HG03558 (cell line): ENCODE results near the gene CCR4.
"Not testable (repeated sequence)": the region's sequence is repeated elsewhere in the genome, so short reads cannot be mapped to it uniquely, and the experiment has no call there.

ENCODE experiments used
- ATAC-seq: cut with Tn5 transposase; IDR thresholded peaks from one replicate; pipeline ENCODE4 v1.9.1; 2021; ENCODE audit warnings: moderate number of reproducible peaks; ENCODE audit not compliant: unreplicated experiment; ENCODE audit errors: extremely low read depth

CCR4 gene

DNA sequence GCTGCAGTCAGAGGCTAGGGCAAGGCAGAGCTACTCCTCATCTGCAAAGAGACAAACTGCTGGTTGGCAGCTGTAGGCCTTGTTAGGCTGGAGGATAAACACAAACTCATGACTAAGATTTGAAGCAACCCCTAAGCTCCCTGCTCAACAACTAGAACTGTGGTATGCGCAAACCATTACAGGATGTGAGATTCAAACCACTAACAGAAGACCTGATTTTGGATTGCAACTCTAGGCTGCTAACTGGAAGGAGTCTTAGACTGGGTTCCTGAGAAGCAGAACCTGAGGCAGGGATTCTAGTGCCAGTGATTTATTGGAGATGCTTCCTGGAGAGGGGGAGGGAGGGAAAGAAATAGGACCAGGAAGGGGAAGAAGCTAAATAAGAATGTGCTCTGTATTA is 22.5 kb downstream of the CCR4 start:
- ATAC-seq, result no peak

DNA sequence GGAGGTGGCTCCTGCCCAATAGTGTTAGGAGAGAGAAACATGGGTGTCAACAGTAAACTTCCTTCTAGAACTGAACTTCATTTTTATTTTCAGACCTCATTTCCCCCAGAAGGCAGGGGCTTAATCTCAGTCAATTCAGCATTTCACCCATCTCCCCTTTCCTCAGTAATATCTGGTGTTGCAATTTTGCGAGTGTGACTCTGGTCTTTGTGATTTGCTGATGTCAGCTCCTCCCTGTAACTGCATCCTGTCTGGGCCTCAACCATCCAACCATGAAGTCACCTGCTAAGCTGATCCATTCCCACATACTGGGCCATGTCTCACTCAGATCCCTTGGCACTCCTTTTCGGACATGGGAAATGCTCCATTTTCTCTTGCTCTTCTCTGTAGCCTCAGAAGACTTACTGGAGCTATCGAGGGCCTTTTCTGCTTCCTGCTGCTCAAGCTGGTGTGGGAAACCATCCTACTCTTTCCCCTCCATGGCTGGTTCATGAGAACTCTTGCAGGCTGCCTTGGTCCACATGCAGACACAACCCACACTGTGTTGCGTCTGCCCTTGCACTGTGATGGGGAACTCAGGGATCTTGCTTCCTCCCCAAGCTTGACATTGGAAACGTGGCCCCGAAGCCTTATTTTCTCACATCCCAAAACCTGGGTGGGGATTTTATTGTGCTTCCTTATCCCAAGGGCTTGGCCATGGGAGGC is 24.6 kb downstream of the CCR4 start:
- ATAC-seq, result no peak

DNA sequence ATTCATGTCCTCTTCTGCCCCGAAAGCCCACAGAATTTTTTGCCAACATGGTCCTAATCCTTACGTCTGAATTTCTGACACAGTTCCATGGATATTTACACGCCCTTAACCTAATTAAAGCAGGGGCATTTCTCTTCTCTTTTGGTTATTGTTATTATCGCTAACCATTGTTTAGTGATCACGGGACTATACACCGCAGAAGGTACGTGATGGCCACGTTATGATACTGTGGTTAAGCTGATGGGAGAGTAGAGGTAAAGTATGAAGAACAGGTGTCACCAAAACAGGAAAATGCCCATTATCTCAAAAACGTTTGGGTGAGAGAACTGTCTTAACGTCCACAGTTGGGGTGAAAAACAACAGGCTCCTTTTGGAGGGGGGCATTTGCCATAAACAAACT is 26.4 kb downstream of the CCR4 start:
- ATAC-seq, result no peak

DNA sequence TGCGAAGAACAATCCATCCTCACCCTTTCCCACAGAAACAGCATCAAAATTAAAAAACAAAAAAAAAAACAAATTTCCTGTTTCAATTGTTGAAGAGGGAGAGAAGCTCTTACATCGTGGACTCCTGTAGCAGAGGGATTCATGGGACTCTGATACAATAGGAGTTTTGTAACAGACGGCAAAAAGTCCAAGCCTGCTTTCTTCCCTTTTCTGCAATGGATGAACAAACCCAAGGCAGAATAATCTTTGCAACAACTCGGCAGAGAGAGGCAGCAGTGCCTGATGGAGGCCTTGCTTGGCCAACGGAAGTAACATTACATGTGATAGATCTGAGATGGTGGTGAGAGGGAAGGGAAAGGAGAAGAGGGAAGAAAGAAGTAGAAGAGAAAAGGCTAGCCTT is 26.9 kb downstream of the CCR4 start:
- no peak for ATAC-seq

DNA sequence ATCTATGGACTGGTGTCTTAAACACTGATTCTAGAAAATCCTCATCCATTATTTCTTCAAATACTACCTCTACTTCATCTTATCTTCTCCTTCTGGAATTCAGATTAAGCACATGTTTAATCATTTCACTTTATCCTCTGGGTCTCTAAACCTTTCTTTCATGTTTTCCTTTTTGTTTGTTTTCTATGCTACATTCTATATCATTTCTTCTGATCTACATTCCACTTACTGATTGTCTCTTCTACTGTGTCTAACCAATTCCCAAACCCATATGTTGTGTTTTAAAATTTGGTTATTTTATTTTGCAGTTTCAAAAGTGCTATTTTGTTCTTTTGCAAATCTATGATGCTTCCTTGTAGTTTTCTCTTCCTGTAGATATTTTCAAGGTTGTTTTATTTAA is 31.7 kb downstream of the CCR4 start:
- ATAC-seq, result no peak

DNA sequence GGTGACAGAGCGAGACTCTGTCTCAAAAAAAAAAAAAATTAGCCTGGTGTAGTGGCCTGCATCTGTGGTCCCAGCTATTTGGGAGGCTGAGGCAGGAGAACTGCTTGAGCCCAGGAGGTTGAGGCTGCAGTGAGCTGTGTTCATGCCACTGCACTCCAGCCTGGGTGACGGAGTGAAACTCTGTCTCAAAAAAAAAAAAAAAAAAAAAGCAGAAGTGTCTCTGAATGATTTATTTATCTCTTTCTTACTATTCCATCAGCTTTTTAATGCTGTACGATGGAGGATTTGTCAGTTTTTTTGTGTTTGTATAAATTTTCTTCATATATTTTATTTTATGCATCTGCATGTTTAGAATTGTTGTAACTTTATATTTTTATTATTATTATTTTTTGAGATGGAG is 33.5 kb downstream of the CCR4 start:
- ATAC-seq, result not testable (repeated sequence)

DNA sequence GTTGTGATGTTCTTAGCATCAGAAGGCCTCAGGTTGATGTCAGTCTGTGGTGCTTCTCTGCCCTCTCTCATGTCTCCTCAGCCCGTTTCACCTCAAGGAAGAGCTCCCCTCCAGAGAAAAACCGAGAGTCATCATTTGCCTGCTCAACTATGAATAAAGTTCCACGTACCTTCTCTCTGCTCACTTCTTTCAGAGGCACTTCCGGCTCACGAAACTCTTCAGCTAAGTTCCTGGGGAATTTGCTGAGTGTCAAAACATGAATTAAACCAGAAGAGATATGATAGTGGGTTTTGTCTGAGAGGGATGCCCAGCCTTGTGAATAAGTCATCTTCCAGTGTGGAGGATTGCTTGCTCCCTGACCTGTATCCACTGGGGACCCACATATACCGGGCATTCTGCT is 37.7 kb downstream of the CCR4 start:
- no peak for ATAC-seq

DNA sequence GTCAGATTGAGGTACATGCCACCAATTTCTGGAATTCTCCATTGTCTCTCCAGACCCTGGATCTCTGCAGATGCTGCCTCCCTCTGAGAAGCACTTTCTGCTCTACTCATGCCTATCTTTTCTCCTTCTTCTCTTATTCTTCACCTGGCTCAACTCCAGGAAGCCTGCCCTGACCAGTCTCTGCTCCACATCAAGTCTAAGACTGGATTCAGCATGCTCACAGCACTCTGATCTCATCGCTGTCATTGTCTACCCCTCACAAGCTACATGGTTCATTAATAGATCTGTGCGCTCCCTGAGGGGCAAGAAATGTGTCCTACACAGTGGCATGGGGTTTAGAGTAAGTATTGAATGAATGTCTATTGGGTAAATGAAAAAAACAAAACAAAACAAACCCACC is 38.7 kb downstream of the CCR4 start:
- ATAC-seq, result no peak

DNA sequence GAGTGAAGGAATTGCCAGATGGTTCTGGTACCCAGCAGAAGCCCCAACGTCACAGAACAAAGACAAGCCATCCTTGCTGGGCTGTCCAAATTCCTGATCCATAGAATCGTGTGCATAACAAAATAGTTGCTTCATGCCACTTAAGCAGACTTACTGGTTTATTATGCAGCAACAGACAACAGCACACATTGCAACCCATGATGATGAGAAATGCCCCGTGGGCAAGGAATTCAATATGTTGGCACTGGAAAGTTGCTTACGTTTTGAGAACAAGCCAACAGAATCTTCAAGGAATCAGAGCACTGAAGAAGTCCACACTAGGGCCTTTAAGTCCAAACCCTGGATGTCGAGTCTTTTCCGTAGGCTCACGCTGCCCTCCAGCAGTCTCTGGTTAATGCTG is 40.3 kb downstream of the CCR4 start:
- ATAC-seq, result no peak

DNA sequence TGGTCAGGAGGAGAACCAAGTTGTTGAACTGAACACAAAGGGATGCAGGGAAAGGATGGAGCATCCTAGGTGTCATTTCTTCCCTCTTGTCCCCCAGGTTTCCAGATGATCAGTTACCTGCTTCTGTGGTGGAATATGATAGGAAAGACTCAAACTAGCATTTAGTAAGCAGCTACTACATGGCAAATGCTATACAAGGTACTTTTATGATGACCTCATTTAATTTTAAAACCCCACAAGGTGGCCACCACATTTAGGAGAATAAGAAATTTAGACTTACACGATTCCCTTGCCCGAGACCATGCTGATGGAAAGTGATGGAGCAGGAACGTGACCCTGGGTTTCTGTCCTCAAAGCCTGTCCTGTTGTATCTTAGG is 40.9 kb downstream of the CCR4 start:
- ATAC-seq, result peak; percentile 4

DNA sequence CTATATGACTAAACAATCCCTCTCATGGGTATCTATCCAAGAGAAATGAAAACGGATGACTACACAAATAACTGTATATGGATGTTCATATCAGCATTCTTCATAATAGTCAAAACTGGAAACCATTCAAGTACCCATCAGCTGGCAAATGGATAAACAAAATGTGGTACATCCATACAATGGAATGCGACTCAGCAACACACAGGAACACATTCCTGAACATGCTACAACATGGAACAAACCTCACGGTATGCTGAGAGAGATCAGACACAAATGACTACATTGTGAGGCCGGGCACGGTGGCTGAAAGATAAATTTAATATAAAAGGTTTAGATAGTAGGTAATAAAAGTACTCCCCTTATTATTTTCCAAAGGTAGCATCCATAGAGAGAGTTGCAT is 42.6 kb downstream of the CCR4 start:
- ATAC-seq, result no peak

DNA sequence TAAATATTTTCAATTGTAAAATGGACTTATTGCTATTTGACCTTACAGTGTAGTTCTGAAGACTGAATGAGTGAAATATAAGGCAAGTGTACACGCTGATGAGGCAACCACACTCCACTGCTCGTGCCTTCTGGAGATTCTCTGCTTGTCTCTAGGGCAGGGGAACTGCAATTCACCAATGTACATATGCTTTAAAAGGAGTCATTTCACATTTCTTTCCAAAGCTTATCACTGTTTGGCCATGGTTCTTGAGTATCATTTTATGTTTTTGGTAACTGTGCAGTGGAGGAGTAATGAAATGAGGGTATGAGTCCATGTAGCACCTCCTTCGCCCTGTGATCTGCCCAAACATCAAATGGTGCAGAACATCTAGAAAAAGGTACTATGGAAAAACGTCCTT is 43.7 kb downstream of the CCR4 start:
- ATAC-seq, result no peak

DNA sequence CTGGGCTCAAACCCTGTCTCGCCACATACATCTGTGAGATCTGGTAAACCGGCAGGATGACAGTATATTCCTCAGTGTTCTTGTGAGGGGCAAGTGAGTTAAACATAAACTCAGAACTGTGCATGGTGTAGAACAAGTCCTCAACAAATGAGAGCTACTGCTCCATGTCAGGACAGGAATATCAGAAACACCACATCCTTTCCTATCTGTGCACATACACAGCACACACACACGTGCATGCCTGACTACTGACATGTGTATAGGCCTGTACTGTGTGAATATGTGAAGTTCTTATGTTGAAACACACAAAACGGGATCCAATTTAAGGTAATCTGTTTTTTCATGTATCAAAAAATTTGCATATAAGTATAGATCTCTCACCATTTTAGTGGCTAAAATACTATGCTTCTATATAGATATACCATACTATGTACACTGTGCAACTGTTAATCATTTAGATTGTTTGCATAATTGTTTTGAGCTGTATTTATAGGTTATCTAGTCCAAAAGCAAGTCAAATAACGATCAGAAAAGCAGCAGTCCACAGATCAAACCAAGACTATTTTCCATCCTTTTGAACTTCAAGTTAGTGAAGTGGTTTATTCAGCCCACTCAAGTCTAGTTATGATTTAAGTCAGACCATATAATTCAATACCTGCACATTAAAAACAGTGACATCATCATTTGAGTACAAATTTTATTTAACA is 44.8 kb downstream of the CCR4 start:
- no peak for ATAC-seq

DNA sequence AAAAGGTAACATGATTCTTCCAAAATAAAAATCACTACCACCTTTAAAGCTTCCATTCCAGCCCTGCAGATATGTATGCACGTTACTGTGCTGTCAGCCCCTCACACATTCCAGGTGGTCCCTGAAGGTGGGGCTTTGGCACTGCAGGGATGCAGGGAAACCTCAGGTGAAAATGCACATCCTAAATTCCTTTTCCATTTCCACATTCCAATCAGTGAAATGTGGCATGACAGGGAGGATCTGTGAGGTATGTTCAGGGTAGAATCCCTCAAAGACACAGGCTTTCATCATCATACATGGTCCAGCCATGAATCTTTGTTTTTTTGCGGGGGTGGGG is 45.3 kb downstream of the CCR4 start:
- ATAC-seq, result no peak

DNA sequence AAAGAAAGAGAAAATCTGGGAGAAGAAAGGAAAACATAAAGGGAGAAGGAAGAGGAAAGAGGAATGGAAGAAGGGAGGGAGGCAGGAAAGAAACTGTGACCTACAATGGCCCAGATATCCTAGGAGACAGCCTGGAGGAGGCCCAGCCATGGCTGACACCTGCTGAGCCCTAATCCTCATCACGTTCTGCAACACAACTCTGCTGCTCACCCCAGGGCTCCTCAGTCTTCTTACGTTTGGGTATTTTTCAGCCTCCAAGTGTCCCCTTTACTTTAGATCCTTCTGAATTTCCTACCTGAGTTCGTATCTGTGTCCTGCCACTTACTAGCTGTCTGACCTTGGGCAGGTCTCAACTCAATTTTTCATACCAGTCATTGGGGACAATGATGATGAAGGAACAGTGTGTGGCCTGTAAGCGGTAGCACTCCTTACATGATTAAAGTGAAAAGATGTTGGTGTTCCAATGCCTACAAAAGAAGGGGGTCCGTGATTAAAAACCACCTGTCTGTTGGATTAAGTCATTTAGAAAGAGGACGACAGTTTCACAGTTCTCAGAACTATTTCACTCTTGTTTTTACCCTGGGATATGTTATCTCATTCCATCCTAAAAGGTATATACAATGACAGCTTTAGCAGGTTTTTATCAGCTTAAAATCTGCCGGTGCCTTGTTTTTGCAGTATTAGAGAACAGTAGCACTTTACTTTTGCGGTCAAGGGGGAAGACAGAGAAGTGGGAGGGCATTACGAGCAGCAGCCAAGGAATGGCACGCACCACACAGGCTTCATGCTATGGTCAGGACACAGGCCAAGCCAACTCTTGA is 47.4 kb downstream of the CCR4 start:
- ATAC-seq, result no peak

DNA sequence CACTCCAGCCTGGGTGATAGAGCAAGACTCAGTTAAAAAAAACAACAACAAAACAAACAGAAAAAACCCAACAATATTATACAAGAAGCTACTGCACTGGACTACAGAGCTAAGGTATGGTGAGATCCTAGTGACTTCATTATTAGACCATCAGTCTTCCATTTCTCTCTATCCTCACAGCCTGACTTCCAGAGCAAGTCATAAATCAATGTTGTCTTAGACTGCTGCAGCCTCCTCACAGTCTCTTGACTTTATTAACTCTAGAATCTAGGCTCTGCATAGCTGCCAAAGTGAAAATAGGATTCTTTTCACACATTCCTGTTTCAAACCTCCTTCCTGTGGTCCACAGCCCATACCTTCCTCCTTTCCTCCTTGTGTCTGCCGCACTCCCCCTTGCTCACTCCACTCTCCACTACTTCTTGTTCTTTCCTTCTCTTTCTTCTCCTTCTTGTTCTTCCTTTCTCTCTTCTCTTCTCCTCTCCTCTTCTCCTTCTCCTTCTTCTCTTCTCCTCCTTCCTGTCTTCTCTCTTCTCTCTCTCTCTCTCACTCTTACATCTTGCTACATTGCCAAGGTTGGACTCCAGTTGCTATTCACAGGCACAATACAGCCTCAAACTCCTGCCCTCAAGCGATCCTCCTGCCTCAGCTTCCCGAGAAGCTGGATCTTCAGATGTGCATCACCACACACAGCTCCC is 49.4 kb downstream of the CCR4 start:
- no peak for ATAC-seq

DNA sequence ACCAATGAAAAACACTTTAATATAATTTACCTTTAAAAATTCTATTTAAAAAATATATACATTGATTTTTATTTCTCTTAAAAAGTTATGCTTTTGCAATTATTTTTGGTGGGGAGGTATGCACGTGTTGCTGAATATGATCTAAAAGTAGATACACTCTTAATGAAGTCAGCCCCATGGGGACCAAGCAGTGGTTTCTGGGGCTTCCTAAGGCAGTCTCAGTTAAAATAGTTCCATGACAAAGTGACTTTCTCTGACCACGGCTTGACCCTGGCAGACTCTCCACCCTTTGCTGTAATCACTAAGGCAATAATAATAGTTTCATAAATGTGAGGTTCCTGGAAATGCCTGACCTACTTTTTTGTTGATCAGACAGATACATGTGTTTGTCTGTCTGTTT is 50.4 kb downstream of the CCR4 start:
- no peak for ATAC-seq

DNA sequence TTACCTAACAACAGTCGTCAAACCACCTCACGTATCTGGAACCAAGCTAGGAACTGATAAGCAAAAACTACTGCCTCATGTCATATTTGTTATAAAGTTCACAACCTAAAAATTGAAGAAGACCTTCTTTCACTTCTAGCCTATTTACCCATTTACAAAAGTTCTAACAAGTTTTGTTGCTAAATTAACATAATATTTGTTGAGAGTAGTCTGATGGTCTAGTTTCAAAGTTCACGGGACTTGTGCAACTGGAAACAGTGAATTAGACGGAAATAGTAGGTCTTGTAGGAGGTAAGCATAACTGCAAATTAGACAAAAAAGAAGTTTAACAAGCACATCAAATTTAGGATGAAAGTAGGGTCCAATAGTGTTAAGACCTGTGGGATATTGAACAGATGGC is 51.9 kb downstream of the CCR4 start:
- no peak for ATAC-seq

DNA sequence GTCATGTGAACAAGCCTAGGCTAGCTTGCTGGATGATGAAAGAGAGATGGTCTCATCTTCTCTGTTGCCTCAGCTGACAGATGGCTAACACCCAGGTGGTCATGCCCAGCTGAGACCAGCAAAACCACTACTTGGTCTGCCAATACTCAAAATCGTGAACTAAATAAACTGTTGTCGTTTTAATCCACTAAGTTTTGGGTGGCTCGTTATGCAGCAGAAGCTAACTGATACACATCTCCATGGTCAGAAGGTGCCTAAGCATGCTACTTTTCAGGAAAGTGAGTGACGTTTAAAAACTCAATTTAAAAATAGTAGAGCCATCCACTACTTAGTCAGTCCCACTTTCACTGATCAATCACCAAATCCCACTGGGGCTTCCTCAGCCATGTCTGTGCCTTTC is 52.8 kb downstream of the CCR4 start:
- no peak for ATAC-seq

DNA sequence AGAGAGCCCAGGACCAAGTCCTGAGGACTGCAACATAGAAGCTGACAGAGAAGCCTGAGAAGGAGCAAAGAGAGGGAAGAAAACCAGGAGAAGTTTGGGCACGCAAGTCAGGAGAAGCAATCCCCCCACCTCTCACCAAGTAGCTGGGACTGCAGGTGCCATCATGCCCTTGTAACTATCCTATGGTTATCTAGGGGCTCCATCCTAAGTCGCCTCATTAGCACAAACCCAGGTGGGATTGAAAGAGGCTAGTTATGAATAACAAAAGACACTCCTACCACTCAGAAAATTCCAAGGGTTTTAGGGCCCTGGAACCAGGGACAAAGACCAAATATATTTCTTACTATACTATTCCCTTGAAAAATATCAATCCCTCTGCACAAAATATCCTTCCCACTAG is 53.5 kb downstream of the CCR4 start:
- no peak for ATAC-seq
